Liver (tissue), 9 donors: ENCODE results near the gene STMN1. TPM values are rescaled to one million over a fixed set of nuclear protein-coding genes. Genes with fewer than 3 reads are reported as not detected.

Source experiments
- DNase-seq: peaks from one replicate; pipeline ENCODE4 v3.0.0-alpha.2; 2017; ENCODE audit warnings: low spot score
- H3K27ac ChIP-seq, 2 donors: one replicate each; pipeline ENCODE4 v1.7.0; 2013; ENCODE audit warnings: inconsistent platforms in 2 of 2, low read length in 2 of 2, control low read depth in 1 of 2, low read depth in 1 of 2, mild to moderate bottlenecking in 1 of 2
- H3K27me3 ChIP-seq, 4 donors: one replicate each; pipeline versions ENCODE4 v1.6.1 to v1.7.0; 2013; ENCODE audit warnings: low read length in 3 of 4, inconsistent platforms in 1 of 4, mild to moderate bottlenecking in 1 of 4, moderate library complexity in 1 of 4; ENCODE audit not compliant: control insufficient read depth in 4 of 4, insufficient read depth in 4 of 4
- H3K36me3 ChIP-seq, 4 donors: one replicate each; pipeline versions ENCODE4 v1.6.1 to v1.7.0; 2013; ENCODE audit warnings: low read length in 3 of 4, mild to moderate bottlenecking in 3 of 4, low read depth in 1 of 4, moderate library complexity in 1 of 4; ENCODE audit not compliant: control insufficient read depth in 4 of 4, insufficient read depth in 3 of 4
- H3K4me1 ChIP-seq, 4 donors: one replicate each; pipeline versions ENCODE4 v1.6.1 to v1.7.0; 2013; ENCODE audit warnings: low read length in 3 of 4, mild to moderate bottlenecking in 3 of 4, moderate library complexity in 1 of 4; ENCODE audit not compliant: control insufficient read depth in 4 of 4, insufficient read depth in 4 of 4
- H3K4me3 ChIP-seq, 3 donors: one replicate each; pipeline versions ENCODE4 v1.6.1 to v1.7.0; 2013; ENCODE audit warnings: low read length in 3 of 3, control low read depth in 1 of 3, low read depth in 1 of 3, mild to moderate bottlenecking in 1 of 3
- H3K9ac ChIP-seq, 2 donors: one replicate each; pipeline ENCODE4 v1.7.0; 2013; ENCODE audit warnings: low read length in 2 of 2, mild to moderate bottlenecking in 2 of 2, moderate library complexity in 2 of 2, control low read depth in 1 of 2, low read depth in 1 of 2
- H3K9me3 ChIP-seq, 4 donors: one replicate each; pipeline versions ENCODE4 v1.6.1 to v1.7.0; 2013; ENCODE audit warnings: low read length in 3 of 4; ENCODE audit not compliant: control insufficient read depth in 4 of 4
- CTCF ChIP-seq: fragments of 150-350 bp; IDR thresholded peaks from 2 replicates; pipeline ENCODE4 v1.5.1; 2017; ENCODE audit warnings: improper control_type of control experiment, low read depth, low read length; ENCODE audit not compliant: missing input control
- EGR1 ChIP-seq, 2 donors: IDR thresholded peaks; 2 replicates each; pipeline ENCODE4 v1.6.1; 2016 to 2018; ENCODE audit warnings: antibody characterized with exemption in 2 of 2, low read depth in 2 of 2
- FOXA1 ChIP-seq: IDR thresholded peaks from 2 replicates; pipeline ENCODE4 v1.6.1; 2016; ENCODE audit warnings: antibody characterized with exemption
- FOXA2 ChIP-seq: IDR thresholded peaks from 2 replicates; pipeline ENCODE4 v1.6.1; 2016; ENCODE audit warnings: antibody characterized with exemption
- GABPA ChIP-seq, 2 donors: IDR thresholded peaks in 1 of 2; conservative IDR thresholded peaks in 1 of 2; 2 replicates each; pipeline ENCODE4 v1.6.1; 2016; ENCODE audit warnings: antibody characterized with exemption in 2 of 2, mild to moderate bottlenecking in 1 of 2, moderate library complexity in 1 of 2
- HNF4A ChIP-seq, 2 donors: conservative IDR thresholded peaks; 2 replicates each; pipeline ENCODE4 v1.6.1; 2016; ENCODE audit warnings: antibody characterized with exemption in 2 of 2, mild to moderate bottlenecking in 2 of 2
- HNF4G ChIP-seq: IDR thresholded peaks from 2 replicates; pipeline ENCODE4 v1.6.1; 2016; ENCODE audit warnings: antibody characterized with exemption
- JUND ChIP-seq, 2 donors: IDR thresholded peaks; 2 replicates each; pipeline ENCODE4 v1.6.1; 2016; ENCODE audit warnings: antibody characterized with exemption in 2 of 2
- MAX ChIP-seq: IDR thresholded peaks from 2 replicates; pipeline ENCODE4 v1.6.1; 2016; ENCODE audit warnings: antibody characterized with exemption
- NR2F2 ChIP-seq: IDR thresholded peaks from 2 replicates; pipeline ENCODE4 v1.6.1; 2016; ENCODE audit warnings: antibody characterized with exemption
- RAD21 ChIP-seq, 2 donors: IDR thresholded peaks; 2 replicates each; pipeline ENCODE4 v1.6.1; 2016; ENCODE audit warnings: antibody characterized with exemption in 2 of 2, mild to moderate bottlenecking in 2 of 2
- REST ChIP-seq: IDR thresholded peaks from 2 replicates; pipeline ENCODE4 v1.6.1; 2016; ENCODE audit warnings: antibody characterized with exemption, mild to moderate bottlenecking
- RXRA ChIP-seq, 2 donors: IDR thresholded peaks; 2 replicates each; pipeline ENCODE4 v1.6.1; 2017 to 2018; ENCODE audit warnings: antibody characterized with exemption in 2 of 2, mild to moderate bottlenecking in 1 of 2
- SP1 ChIP-seq: IDR thresholded peaks from 2 replicates; pipeline ENCODE4 v1.6.1; 2018; ENCODE audit warnings: antibody characterized with exemption, mild to moderate bottlenecking
- TAF1 ChIP-seq: conservative IDR thresholded peaks from 2 replicates; pipeline ENCODE4 v1.6.1; 2016; ENCODE audit warnings: antibody characterized with exemption, mild to moderate bottlenecking
- YY1 ChIP-seq: IDR thresholded peaks from 2 replicates; pipeline ENCODE4 v1.6.1; 2016; ENCODE audit warnings: antibody characterized with exemption, mild to moderate bottlenecking
- ZBTB33 ChIP-seq: IDR thresholded peaks from 2 replicates; pipeline ENCODE4 v1.6.1; 2016; ENCODE audit warnings: antibody characterized with exemption
- WGBS: extraction: QIAGEN DNeasy Blood & Tissue Kit; methylation state at CpG from one replicate; pipeline ENCODE4 v1.1.7; 2013; 5-methylcytosine and 5-hydroxymethylcytosine counted together
- polyA plus RNA-seq, 2 donors: library from polyadenylated mRNA; stranded (reverse) in 1 of 2; unstranded in 1 of 2; fragments of 200-250 nt in 1 of 2; fragments of >200 nt in 1 of 2; fragmentation: Nextera tagmentation in 1 of 2; extraction: Ambion mirVana in 1 of 2; gene quantifications; one replicate each; pipeline versions ENCODE4 v1.2.1 to v1.2.3, GENCODE V29; 2013 to 2015
- total RNA-seq, 2 donors: library from RNA; depleted of rRNA; stranded (reverse); fragments of >200 nt; gene quantifications; one replicate each; pipeline ENCODE4 v1.2.3, GENCODE V29; 2014
- donor health status: healthy.
- donor health status: healthy.
- donor health status: healthy.
- donor health status: healthy.
- donor health status: healthy.

The STMN1 gene
- total and polyA plus RNA-seq, 4 donors, result 0.75 to 40.1 (median 17.8) TPM

GRCh38 chr1:25866288-25866687 is 39.9 kb downstream of the STMN1 start:
- no peak overlapping the region for H3K4me3 ChIP-seq
- no peaks in the 10 kb centered on the region for H3K9me3 ChIP-seq
- WGBS, result 34% methylated on average over 1 of the region's 1 CpG
- H3K36me3 ChIP-seq, result peaks cover 0 to 4% (median 0%) of the 10 kb centered on the region in 4 donors
- H3K4me1 ChIP-seq, result peaks cover 15 to 45% (median 41%) of the 10 kb centered on the region in 4 donors
- H3K27me3 ChIP-seq, result no peaks in the 10 kb centered on the region
- peak overlapping the region in 1 of 2 donors; percentile 19 for H3K27ac ChIP-seq
- H3K9ac ChIP-seq, result no peak overlapping the region
- TF ChIP-seq SP1 (no peak), HNF4A (conservative IDR thresholded peaks at IDR 0.05) (peak in 1 of 2 donors; percentile 46), NR2F2 (no peak), RXRA (IDR thresholded peaks at IDR 0.05) (no peak)
- no peak for DNase-seq

- Histone ChIP-seq H3K36me3 (peaks cover 0 to 4% (median 0%) of the 10 kb centered on the region in 4 donors), H3K9me3 (no peaks in the 10 kb centered on the region), H3K27ac (no peak overlapping the region), H3K4me1 (peaks cover 12 to 35% (median 23%) of the 10 kb centered on the region in 4 donors), H3K4me3 (no peak overlapping the region), H3K9ac (no peak overlapping the region), H3K27me3 (no peaks in the 10 kb centered on the region)
- no peak for DNase-seq
- WGBS, result 87% methylated on average over 3 of the region's 3 CpGs
- TF ChIP-seq FOXA1 (no peak), NR2F2 (no peak), SP1 (no peak), RXRA (IDR thresholded peaks at IDR 0.05) (no peak), CTCF (no peak), JUND (IDR thresholded peaks at IDR 0.05) (no peak), REST (no peak), FOXA2 (no peak), HNF4G (no peak), MAX (no peak), RAD21 (IDR thresholded peaks at IDR 0.05) (no peak), EGR1 (IDR thresholded peaks at IDR 0.05; ENCODE audit: low read depth in 2 of 2) (no peak), YY1 (no peak), TAF1 (no peak), GABPA (IDR thresholded peaks at IDR 0.05 in 1 of 2, conservative IDR thresholded peaks at IDR 0.05 in 1 of 2) (no peak), ZBTB33 (no peak)
Measured at GRCh38 chr1:25864434-25864833, 41.8 kb downstream of the STMN1 start.
